ENCODE results near the gene NCF2.

GRCh38 chr1:183585038-183585437 is 5.2 kb downstream of the NCF2 start:
- TF ChIP-seq CTCF (IDR thresholded peaks at IDR 0.05) = no peak
- no peak for TF ChIP-seq REST (IDR thresholded peaks at IDR 0.05; ENCODE audit: insufficient read depth in 1 of 2, low read depth in 2 of 2, low read length in 1 of 2)
- TF ChIP-seq SIN3A (IDR thresholded peaks at IDR 0.05; ENCODE audit: borderline replicate concordance, insufficient read depth, low read depth, low read length) = no peak

Data from Panc1 (cell line).